Astrocyte (in vitro differentiated cells and primary cell): ENCODE results near the gene GPR37L1.

Experiments used
- EZH2 ChIP-seq: IDR thresholded peaks from 2 replicates; pipeline ENCODE4 v1.6.1; 2012; ENCODE audit warnings: mild to moderate bottlenecking, low read length, inconsistent platforms; ENCODE audit not compliant: insufficient read depth
- TF ChIP-seq, protein P1 (sequence below): IDR thresholded peaks from 2 replicates; pipeline ENCODE4 v1.5.1; 2011; ENCODE audit warnings: low read depth, mild to moderate bottlenecking, inconsistent platforms, low read length, moderate library complexity; ENCODE audit not compliant: insufficient read depth

DNA sequence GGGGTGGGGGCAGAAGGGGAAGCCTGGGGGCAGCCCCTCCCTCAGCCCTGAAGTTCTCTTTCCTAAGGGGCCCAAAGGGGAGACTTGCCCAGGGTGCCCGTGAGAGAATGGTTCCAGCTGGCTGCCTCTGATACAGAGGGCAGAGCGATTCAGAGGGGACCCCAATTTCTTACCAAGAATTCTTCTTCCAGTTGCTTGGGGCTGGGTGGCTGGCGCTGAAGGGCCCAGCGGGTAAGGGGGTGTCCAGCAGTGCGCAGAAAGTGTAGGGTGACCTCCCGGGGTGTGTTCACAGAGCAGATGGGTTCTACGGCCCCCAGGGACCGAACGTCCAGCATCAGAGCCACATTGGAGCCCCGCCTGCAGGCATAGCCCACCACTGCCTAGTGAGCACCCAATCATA, 35.2 kb downstream of the GPR37L1 start:
- TF ChIP-seq, protein P1, sequence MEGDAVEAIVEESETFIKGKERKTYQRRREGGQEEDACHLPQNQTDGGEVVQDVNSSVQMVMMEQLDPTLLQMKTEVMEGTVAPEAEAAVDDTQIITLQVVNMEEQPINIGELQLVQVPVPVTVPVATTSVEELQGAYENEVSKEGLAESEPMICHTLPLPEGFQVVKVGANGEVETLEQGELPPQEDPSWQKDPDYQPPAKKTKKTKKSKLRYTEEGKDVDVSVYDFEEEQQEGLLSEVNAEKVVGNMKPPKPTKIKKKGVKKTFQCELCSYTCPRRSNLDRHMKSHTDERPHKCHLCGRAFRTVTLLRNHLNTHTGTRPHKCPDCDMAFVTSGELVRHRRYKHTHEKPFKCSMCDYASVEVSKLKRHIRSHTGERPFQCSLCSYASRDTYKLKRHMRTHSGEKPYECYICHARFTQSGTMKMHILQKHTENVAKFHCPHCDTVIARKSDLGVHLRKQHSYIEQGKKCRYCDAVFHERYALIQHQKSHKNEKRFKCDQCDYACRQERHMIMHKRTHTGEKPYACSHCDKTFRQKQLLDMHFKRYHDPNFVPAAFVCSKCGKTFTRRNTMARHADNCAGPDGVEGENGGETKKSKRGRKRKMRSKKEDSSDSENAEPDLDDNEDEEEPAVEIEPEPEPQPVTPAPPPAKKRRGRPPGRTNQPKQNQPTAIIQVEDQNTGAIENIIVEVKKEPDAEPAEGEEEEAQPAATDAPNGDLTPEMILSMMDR, result no peak
- TF ChIP-seq EZH2, result no peak
